ENCODE data around the gene PIEZO1. TPM values are rescaled to one million over a fixed set of nuclear protein-coding genes. Genes with fewer than 3 reads are reported as not detected.

The PIEZO1 gene
- total RNA-seq, 6 experiments from 2014 or later = 238 to 293 (median 264) TPM

- DNase-seq = no peak
- peaks cover 7% of the 10 kb centered on the region for H3K27me3 Mint-ChIP-seq (ENCODE audit: insufficient read depth)
- H3K36me3 Mint-ChIP-seq (ENCODE audit: low read depth) = peaks cover 9% of the 10 kb centered on the region; the same call in 1 of the 2 replicates
Measured at GRCh38 chr16:88722784-88723506, 62.1 kb downstream of the PIEZO1 start.

DNA sequence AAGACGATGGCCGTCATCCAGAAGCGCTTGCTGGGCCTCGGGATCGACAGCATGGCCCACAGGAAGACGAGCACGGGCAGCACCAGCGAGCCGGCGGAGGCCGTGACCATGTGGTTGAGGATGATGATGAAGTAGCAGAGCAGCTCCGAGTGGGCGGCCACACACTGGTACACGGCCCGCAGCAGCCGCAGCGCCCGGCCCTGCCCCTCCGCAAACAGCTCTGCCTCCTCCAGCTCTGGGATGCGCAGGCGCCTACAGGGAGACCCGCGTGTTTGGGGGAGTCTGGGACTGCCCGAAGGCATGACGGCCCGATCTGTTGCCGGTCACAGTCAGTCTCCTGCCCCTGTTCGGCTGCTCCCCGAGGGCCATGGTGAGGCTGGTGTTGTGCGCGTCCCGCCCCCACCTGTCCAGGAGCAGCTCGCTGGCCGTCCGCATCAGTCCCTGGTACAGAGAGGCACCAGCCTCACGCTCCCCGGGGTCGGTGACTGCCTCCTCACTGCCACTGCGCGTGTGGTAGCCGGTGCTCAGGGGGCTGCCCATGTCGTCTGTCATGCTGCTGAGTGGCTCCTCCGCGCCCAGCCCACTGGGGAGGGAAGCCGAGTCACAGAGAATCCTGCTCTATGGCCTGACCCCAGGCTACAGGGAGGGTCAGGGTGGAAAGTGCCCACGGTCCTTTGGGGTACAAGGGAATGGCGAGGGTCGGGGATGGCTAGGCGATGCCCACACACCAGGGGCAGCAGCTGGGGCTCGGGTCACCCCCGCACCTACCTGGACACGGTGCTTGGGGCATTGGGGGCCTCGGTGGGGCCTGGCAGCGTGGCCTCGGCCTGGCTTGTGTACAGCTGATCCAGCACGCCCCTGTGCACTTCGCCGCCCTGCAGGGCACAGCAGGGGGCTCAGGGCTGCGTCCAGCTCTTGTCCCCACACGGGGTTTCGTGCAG is 62.9 kb downstream of the PIEZO1 start:
- H3K9me3 Mint-ChIP-seq = no peaks in the 10 kb centered on the region
- H3K36me3 Mint-ChIP-seq (ENCODE audit: low read depth) = peaks cover 17% of the 10 kb centered on the region
- no peaks in the 10 kb centered on the region for H3K4me1 Mint-ChIP-seq (ENCODE audit: low read depth)
- peaks cover 7% of the 10 kb centered on the region for H3K27me3 Mint-ChIP-seq (ENCODE audit: insufficient read depth)
- H3K4me3 Mint-ChIP-seq = no peak overlapping the region
- no peak overlapping the region for H3K27ac Mint-ChIP-seq
- no peak; the same call in 1 of the 2 replicates for TF ChIP-seq CTCF (IDR thresholded peaks at IDR 0.05)
- no peak for DNase-seq

More at GRCh38 chr16:88722784-88723506, 62.1 kb downstream of the PIEZO1 start:
- no peaks in the 10 kb centered on the region for H3K4me1 Mint-ChIP-seq (ENCODE audit: low read depth)
- no peak for TF ChIP-seq CTCF (IDR thresholded peaks at IDR 0.05)
- H3K9me3 Mint-ChIP-seq = no peaks in the 10 kb centered on the region
- no peak overlapping the region for H3K4me3 Mint-ChIP-seq
- H3K27ac Mint-ChIP-seq = no peak overlapping the region

GRCh38 chr16:88721236-88721635 is 63.8 kb downstream of the PIEZO1 start:
- no peaks in the 10 kb centered on the region for H3K4me1 Mint-ChIP-seq (ENCODE audit: low read depth)
- H3K4me3 Mint-ChIP-seq = no peak overlapping the region
- peaks cover 7% of the 10 kb centered on the region for H3K27me3 Mint-ChIP-seq (ENCODE audit: insufficient read depth)
- no peak for DNase-seq
- no peak overlapping the region for H3K27ac Mint-ChIP-seq
- no peaks in the 10 kb centered on the region for H3K9me3 Mint-ChIP-seq
- peaks cover 25% of the 10 kb centered on the region for H3K36me3 Mint-ChIP-seq (ENCODE audit: low read depth)
- no peak for TF ChIP-seq CTCF (IDR thresholded peaks at IDR 0.05)

DNA sequence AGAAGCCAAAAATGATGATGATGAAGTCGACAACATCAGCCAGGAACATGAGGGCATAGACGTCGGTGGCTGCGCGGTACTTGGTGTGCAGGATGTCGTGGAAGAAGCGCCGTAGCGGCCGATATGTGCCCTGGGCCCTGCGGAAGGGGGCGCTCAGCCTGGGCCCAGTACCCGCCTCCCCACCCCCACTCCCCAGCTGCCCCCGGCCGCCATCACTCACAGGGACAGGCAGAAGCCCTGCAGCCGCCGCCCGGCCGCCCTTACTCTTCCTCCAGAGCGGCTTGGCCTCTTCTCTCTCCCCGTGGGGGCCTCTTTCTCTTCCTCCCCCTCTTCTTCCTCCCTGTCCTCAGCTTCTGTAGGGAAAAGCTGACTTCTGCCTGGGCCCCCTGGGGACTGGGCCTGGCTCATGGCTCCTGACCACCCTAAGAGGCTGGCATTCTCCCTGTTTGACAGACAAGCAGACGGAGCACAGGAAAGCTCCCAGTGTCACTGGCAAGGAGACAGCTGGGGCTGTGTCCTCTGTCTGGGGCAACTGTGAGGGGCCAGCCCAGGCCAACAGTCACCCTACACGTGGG is 64.5 kb downstream of the PIEZO1 start:
- Mint-ChIP-seq H3K36me3 (ENCODE audit: low read depth) (peaks cover 25% of the 10 kb centered on the region), H3K9me3 (no peaks in the 10 kb centered on the region), H3K27ac (peak overlapping the region; percentile 31; the same call in 1 of the 2 replicates), H3K4me1 (ENCODE audit: low read depth) (no peaks in the 10 kb centered on the region), H3K4me3 (no peak overlapping the region), H3K27me3 (ENCODE audit: insufficient read depth) (peaks cover 7% of the 10 kb centered on the region)
- no peak for DNase-seq
- no peak for TF ChIP-seq CTCF (IDR thresholded peaks at IDR 0.05)

- Mint-ChIP-seq H3K27ac (no peak overlapping the region), H3K27me3 (ENCODE audit: insufficient read depth) (peaks cover 7% of the 10 kb centered on the region), H3K9me3 (no peaks in the 10 kb centered on the region), H3K4me1 (ENCODE audit: low read depth) (no peaks in the 10 kb centered on the region), H3K4me3 (no peak overlapping the region), H3K36me3 (ENCODE audit: low read depth) (peaks cover 28% of the 10 kb centered on the region)
- TF ChIP-seq CTCF (IDR thresholded peaks at IDR 0.05) = no peak
- DNase-seq = no peak
Measured at GRCh38 chr16:88719933-88720296, 65.1 kb downstream of the PIEZO1 start.
